Ishikawa (cell line): ENCODE results near the gene SUSD6.

ENCODE experiments used
- CEBPB ChIP-seq: IDR thresholded peaks from 2 replicates; pipeline ENCODE4 v1.6.1; 2012
- CREB1 ChIP-seq: IDR thresholded peaks from 2 replicates; pipeline ENCODE4 v1.6.1; 2012; ENCODE audit warnings: low read depth
- EGR1 ChIP-seq: IDR thresholded peaks from 2 replicates; pipeline ENCODE4 v1.6.1; 2012
- EP300 ChIP-seq: IDR thresholded peaks from 2 replicates; pipeline ENCODE4 v1.6.1; 2012; ENCODE audit warnings: borderline replicate concordance
- MAX ChIP-seq: IDR thresholded peaks from 2 replicates; pipeline ENCODE4 v1.6.1; 2012
- NFIC ChIP-seq: IDR thresholded peaks from 2 replicates; pipeline ENCODE4 v1.6.1; 2012
- RAD21 ChIP-seq: IDR thresholded peaks from 2 replicates; pipeline ENCODE4 v1.6.1; 2012; ENCODE audit warnings: low read depth
- REST ChIP-seq: IDR thresholded peaks from 2 replicates; pipeline ENCODE4 v1.6.1; 2012; ENCODE audit warnings: low read depth, mild to moderate bottlenecking
- TCF12 ChIP-seq: IDR thresholded peaks from 2 replicates; pipeline ENCODE4 v1.6.1; 2012; ENCODE audit warnings: low read depth
- YY1 ChIP-seq: IDR thresholded peaks from 2 replicates; pipeline ENCODE4 v1.6.1; 2012; ENCODE audit warnings: low read depth

- no peak; the same call in 1 of the 2 replicates for TF ChIP-seq MAX
- TF ChIP-seq CREB1 = no peak
- TF ChIP-seq REST = no peak
- no peak for TF ChIP-seq EGR1
- no peak for TF ChIP-seq CEBPB
- TF ChIP-seq EP300 = no peak
- TF ChIP-seq RAD21 = no peak
- no peak for TF ChIP-seq NFIC
- TF ChIP-seq YY1 = no peak
- no peak for TF ChIP-seq TCF12
These were observed 83.4 kb downstream of the SUSD6 start for GRCh38 chr14:69694730-69695281.
